ENCODE data around the gene ASPM. TPM values are rescaled to one million over a fixed set of nuclear protein-coding genes. Genes with fewer than 3 reads are reported as not detected.

ASPM gene
- total and polyA plus RNA-seq, 2 of the 4 experiments (the other 2 are of a cell fraction), result 7.1 to 27.8 TPM

GRCh38 chr1:197073978-197074377 lies 72.5 kb downstream of the ASPM start:
- Histone ChIP-seq H3K27ac (ENCODE audit: insufficient read depth, low read length) (no peak overlapping the region), H2AFZ (replicated peaks; ENCODE audit: low read length, poor library complexity) (no peak overlapping the region), H2BK20ac (ENCODE audit: low read depth, low read length) (no peak overlapping the region), H2BK120ac (ENCODE audit: low read depth, low read length) (no peak overlapping the region), H3K27me3 (ENCODE audit: control insufficient read depth, insufficient read depth, low read length) (no peaks in the 10 kb centered on the region), H3K9ac (ENCODE audit: low read depth, low read length) (no peak overlapping the region), H4K5ac (ENCODE audit: low read depth, low read length) (no peak overlapping the region), H4K20me1 (ENCODE audit: insufficient read depth, low read length) (no peaks in the 10 kb centered on the region), H3K56ac (ENCODE audit: extremely low read depth, insufficient read depth, low read length) (no peak overlapping the region), H4K8ac (ENCODE audit: low read depth in 2 of 2, low read length in 2 of 2) (no peak overlapping the region), H3K4me2 (ENCODE audit: low read depth, low read length) (no peak overlapping the region), H3K9me1 (ENCODE audit: insufficient read depth, low read length) (no peaks in the 10 kb centered on the region), H3K9me3 (ENCODE audit: control insufficient read depth, insufficient read depth, low read length) (no peaks in the 10 kb centered on the region), H3K36me3 (ENCODE audit: control insufficient read depth, insufficient read depth, low read length) (no peaks in the 10 kb centered on the region), H3K4me1 (ENCODE audit: control insufficient read depth, insufficient read depth, low read length) (no peaks in the 10 kb centered on the region), H3K18ac (ENCODE audit: low read depth, low read length) (no peak overlapping the region), H2BK5ac (ENCODE audit: low read depth, low read length, poor library complexity, severe bottlenecking) (no peak overlapping the region), H3K14ac (replicated peaks; ENCODE audit: low read depth, low read length) (no peak overlapping the region), H3K4me3 (ENCODE audit: insufficient read depth, low read depth, low read length) (no peak overlapping the region), H3K4ac (ENCODE audit: low read depth, low read length) (no peak overlapping the region), H3K23ac (ENCODE audit: low read depth, low read length) (no peak overlapping the region), H2BK15ac (ENCODE audit: low read depth, low read length) (no peak overlapping the region), H3K79me1 (ENCODE audit: low read depth in 1 of 2, low read length in 2 of 2) (no peaks in the 10 kb centered on the region), H4K91ac (ENCODE audit: insufficient read depth, low read depth, low read length) (no peak overlapping the region), H2AK5ac (ENCODE audit: low read depth, low read length) (no peak overlapping the region), H2AK9ac (replicated peaks; ENCODE audit: low read depth, low read length, poor library complexity) (no peak overlapping the region)
- dilution Hi-C loops (cut with HindIII; ENCODE audit: low sequenced_read_pairs, unreplicated experiment), result no loop called here
- WGBS, 2 experiments (ENCODE audit: extremely low coverage in 2 of 2, insufficient read length in 1 of 2), result no CpG with 5 or more reads among the region's 1 CpG
- TF ChIP-seq CEBPB (IDR thresholded peaks at IDR 0.05; ENCODE audit: low read depth, low read length) (no peak), SMC3 (IDR thresholded peaks at IDR 0.05; ENCODE audit: low read depth, low read length) (no peak), MAFK (IDR thresholded peaks at IDR 0.05; ENCODE audit: low read depth, low read length) (no peak), FOS (IDR thresholded peaks at IDR 0.05; ENCODE audit: low read depth, low read length) (no peak), MXI1 (IDR thresholded peaks at IDR 0.05; ENCODE audit: borderline replicate concordance, low read depth, low read length) (no peak), MAZ (IDR thresholded peaks at IDR 0.05; ENCODE audit: borderline replicate concordance, low read depth, low read length) (no peak), RFX5 (IDR thresholded peaks at IDR 0.05; ENCODE audit: low read depth, low read length) (no peak), USF2 (IDR thresholded peaks at IDR 0.05; ENCODE audit: low read depth, low read length) (no peak), RAD21 (IDR thresholded peaks at IDR 0.05; ENCODE audit: low read length) (no peak), POLR2A (IDR thresholded peaks at IDR 0.05; ENCODE audit: low read depth, low read length) (no peak), CTCF (conservative IDR thresholded peaks at IDR 0.05; ENCODE audit: low read depth, low read length) (no peak), ELK1 (IDR thresholded peaks at IDR 0.05; ENCODE audit: borderline replicate concordance, low read depth, low read length) (no peak), NFE2L2 (IDR thresholded peaks at IDR 0.05; ENCODE audit: low read depth, low read length) (no peak), BHLHE40 (IDR thresholded peaks at IDR 0.05; ENCODE audit: low read depth, low read length) (no peak), RCOR1 (IDR thresholded peaks at IDR 0.05; ENCODE audit: insufficient replicate concordance, low read length) (no peak), CHD1 (IDR thresholded peaks at IDR 0.05; ENCODE audit: low read depth, low read length) (no peak)
- BruUV-seq (replicated peaks), result no TSS peak
- DNase-seq (no peak), ATAC-seq (ENCODE audit: low read depth) (no peak)
- ChIA-PET CTCF (no interaction called here), POLR2A (ENCODE audit: unreplicated experiment) (no interaction called here)
- in situ Hi-C loops (cut with MboI; ENCODE audit: low sequenced_read_pairs), result no loop called here
- intact Hi-C loops (cut with micrococcal nuclease), result no loop called here

Measured in IMR-90 (cell line).